B cell (primary cell): ENCODE measurements around the gene MIPOL1. TPM values are rescaled to one million over a fixed set of nuclear protein-coding genes. Genes with fewer than 3 reads are reported as not detected.

ENCODE experiments used
- ATAC-seq: fragments of 200-7000 bp; cut with Tn5 transposase; one replicate; pipeline ENCODE4 v1.10.0; 2021; ENCODE audit warnings: low read depth, mild to moderate bottlenecking, moderate number of reproducible peaks, moderate library complexity
- CTCF ChIA-PET: fragments of 350-600 bp; sonication (Branson Sonifier 250); formaldehyde crosslinking; loops from one replicate; lab custom pipeline; 2021; ENCODE audit warnings: antibody characterized with exemption, inconsistent platforms; lab: Charles Lee
- POLR2A ChIA-PET: fragments of 350-600 bp; sonication (Branson Sonifier 250); formaldehyde crosslinking; loops from one replicate; lab custom pipeline; 2021; ENCODE audit warnings: antibody characterized with exemption; lab: Charles Lee
- DNase-seq: peaks from one replicate; pipeline ENCODE4 v3.0.0; 2013
- H2AFZ ChIP-seq: 2 replicates; pipeline ENCODE4 v1.6.1; 2012; ENCODE audit warnings: mild to moderate bottlenecking, low read depth, low read length; ENCODE audit not compliant: insufficient read depth, poor library complexity, severe bottlenecking
- H3K27ac ChIP-seq, 2 donors: 1 replicate in 1 of 2; 2 replicates in 1 of 2; pipeline ENCODE4 v1.5.1; 2012 to 2013; ENCODE audit warnings: low read length in 2 of 2, mild to moderate bottlenecking in 2 of 2, moderate library complexity in 1 of 2
- H3K27me3 ChIP-seq, 4 experiments: fragments of 200-600 bp in 1 of 4; sonication (generic) in 1 of 4; replicated peaks in 1 of 4; 1 replicate in 2 of 4; 2 replicates in 2 of 4; pipeline versions ENCODE4 v1.6.1 to v1.7.0; 2013 to 2016; ENCODE audit warnings: low read length in 3 of 4, mild to moderate bottlenecking in 2 of 4, mixed read lengths in 1 of 4, moderate library complexity in 1 of 4; ENCODE audit not compliant: insufficient read depth in 4 of 4, control insufficient read depth in 3 of 4; ENCODE audit errors: control extremely low read depth in 1 of 4
- H3K36me3 ChIP-seq, 2 experiments: replicated peaks in 1 of 2; 1 replicate in 1 of 2; 2 replicates in 1 of 2; pipeline versions ENCODE4 v1.6.1 to v1.7.1; 2013; ENCODE audit warnings: low read length in 1 of 2; ENCODE audit not compliant: insufficient read depth in 2 of 2, control insufficient read depth in 1 of 2; ENCODE audit errors: control extremely low read depth in 1 of 2, extremely low read depth in 1 of 2
- H3K4me1 ChIP-seq, 2 donors: fragments of 200-600 bp in 1 of 2; sonication (generic) in 1 of 2; 1 replicate in 1 of 2; 2 replicates in 1 of 2; pipeline versions ENCODE4 v1.5.1 to v1.6.1; 2013 to 2017; ENCODE audit warnings: low read length in 2 of 2; ENCODE audit not compliant: control insufficient read depth in 2 of 2, insufficient read depth in 2 of 2
- H3K4me2 ChIP-seq: replicated peaks from 2 replicates; pipeline ENCODE3; 2012; ENCODE audit warnings: mild to moderate bottlenecking, low read depth, low read length; ENCODE audit not compliant: poor library complexity, severe bottlenecking
- H3K4me3 ChIP-seq, 5 experiments: fragments of 200-600 bp in 1 of 5; sonication (generic) in 1 of 5; 1 replicate in 3 of 5; 2 replicates in 2 of 5; pipeline versions ENCODE4 v1.5.1 to v1.7.0; 2011 to 2016; ENCODE audit warnings: low read length in 4 of 5, mild to moderate bottlenecking in 4 of 5, low read depth in 2 of 5, control low read depth in 1 of 5, moderate library complexity in 1 of 5; ENCODE audit not compliant: insufficient read depth in 1 of 5; ENCODE audit errors: control extremely low read depth in 1 of 5, extremely low read depth in 1 of 5
- H3K79me2 ChIP-seq: fragments of 200-600 bp; sonication (generic); one replicate; pipeline ENCODE4 v1.6.0; 2016; ENCODE audit warnings: low read length; ENCODE audit not compliant: control insufficient read depth, insufficient read depth
- H3K9ac ChIP-seq: fragments of 200-600 bp; sonication (generic); 2 replicates; pipeline ENCODE4 v1.6.1; 2017; ENCODE audit warnings: mild to moderate bottlenecking, low read length, moderate library complexity
- H3K9me3 ChIP-seq, 3 donors: one replicate each; pipeline versions ENCODE4 v1.6.1 to v1.7.1; 2013; ENCODE audit warnings: low read length in 2 of 3; ENCODE audit not compliant: control insufficient read depth in 2 of 3, insufficient read depth in 1 of 3; ENCODE audit errors: control extremely low read depth in 1 of 3
- H4K20me1 ChIP-seq: 2 replicates; pipeline ENCODE4 v1.6.0; 2012; ENCODE audit warnings: mild to moderate bottlenecking, low read length; ENCODE audit not compliant: insufficient read depth, control insufficient read depth, poor library complexity, severe bottlenecking
- H3K27ac Mint-ChIP-seq: one replicate; pipeline ENCODE4 v1.8.0; 2021; ENCODE audit warnings: mixed read lengths
- H3K27me3 Mint-ChIP-seq: one replicate; pipeline ENCODE4 v1.8.0; 2021; ENCODE audit warnings: mixed read lengths
- H3K4me1 Mint-ChIP-seq: one replicate; pipeline ENCODE4 v1.8.0; 2021; ENCODE audit warnings: mixed read lengths
- H3K4me3 Mint-ChIP-seq: one replicate; pipeline ENCODE4 v1.8.0; 2021; ENCODE audit warnings: mixed read lengths
- H3K9me3 Mint-ChIP-seq: one replicate; pipeline ENCODE4 v1.8.0; 2022; ENCODE audit warnings: mixed read lengths; ENCODE audit not compliant: insufficient read depth
- EZH2 ChIP-seq: IDR thresholded peaks from 2 replicates; pipeline ENCODE4 v1.6.1; 2012; ENCODE audit warnings: borderline replicate concordance, low read depth, mild to moderate bottlenecking, moderate library complexity, low read length; ENCODE audit not compliant: insufficient read depth, poor library complexity, severe bottlenecking
- whole genome bisulfite sequencing: methylation state at CpG from one replicate; pipeline ENCODE4 v1.1.5; 2013; ENCODE audit warnings: missing lambda C conversion rate; ENCODE audit not compliant: insufficient coverage; 5-methylcytosine and 5-hydroxymethylcytosine counted together
- intact Hi-C: fragments of 100-400 bp; cut with micrococcal nuclease; formaldehyde crosslinking; loops from one replicate; pipeline ENCODE4 v1.10.0; 2022
- polyA plus RNA-seq: library from polyadenylated mRNA; depleted of rRNA; stranded (reverse); fragments of >200 nt; gene quantifications from 2 replicates; pipeline ENCODE4 v1.2.3, GENCODE V29; 2012
- total RNA-seq, 2 donors: library from RNA; stranded (reverse); fragments of 120-200 nt in 1 of 2; gene quantifications; 1 replicate in 1 of 2; 2 replicates in 1 of 2; pipeline versions ENCODE4 v1.2.3 to v1.2.4, GENCODE V29; 2013 to 2022
- TF ChIP-seq, protein P1 (sequence below): fragments of 200-600 bp; IDR thresholded peaks from one replicate; pipeline ENCODE4 v1.8.0; 2022; ENCODE audit warnings: antibody characterized with exemption, mild to moderate bottlenecking

MIPOL1 gene
- total and polyA plus RNA-seq, 2 donors (not counting 1 experiment from before 2014, with no cell fraction given): 0.17 TPM; not detected in 1

- CTCF ChIA-PET: no interaction called here
- no peak overlapping the region for H3K4me3 ChIP-seq
- no peak overlapping the region for H3K27ac ChIP-seq
- H3K36me3 ChIP-seq: no peaks in the 10 kb centered on the region
- Mint-ChIP-seq H3K9me3 (no peaks in the 10 kb centered on the region), H3K4me3 (no peak overlapping the region), H3K27ac (no peak overlapping the region), H3K27me3 (peaks cover 37% of the 10 kb centered on the region), H3K4me1 (no peaks in the 10 kb centered on the region)
- H3K79me2 ChIP-seq: no peaks in the 10 kb centered on the region
- no peaks in the 10 kb centered on the region for H3K4me1 ChIP-seq
- TF ChIP-seq EZH2: no peak
- TF ChIP-seq, protein P1, sequence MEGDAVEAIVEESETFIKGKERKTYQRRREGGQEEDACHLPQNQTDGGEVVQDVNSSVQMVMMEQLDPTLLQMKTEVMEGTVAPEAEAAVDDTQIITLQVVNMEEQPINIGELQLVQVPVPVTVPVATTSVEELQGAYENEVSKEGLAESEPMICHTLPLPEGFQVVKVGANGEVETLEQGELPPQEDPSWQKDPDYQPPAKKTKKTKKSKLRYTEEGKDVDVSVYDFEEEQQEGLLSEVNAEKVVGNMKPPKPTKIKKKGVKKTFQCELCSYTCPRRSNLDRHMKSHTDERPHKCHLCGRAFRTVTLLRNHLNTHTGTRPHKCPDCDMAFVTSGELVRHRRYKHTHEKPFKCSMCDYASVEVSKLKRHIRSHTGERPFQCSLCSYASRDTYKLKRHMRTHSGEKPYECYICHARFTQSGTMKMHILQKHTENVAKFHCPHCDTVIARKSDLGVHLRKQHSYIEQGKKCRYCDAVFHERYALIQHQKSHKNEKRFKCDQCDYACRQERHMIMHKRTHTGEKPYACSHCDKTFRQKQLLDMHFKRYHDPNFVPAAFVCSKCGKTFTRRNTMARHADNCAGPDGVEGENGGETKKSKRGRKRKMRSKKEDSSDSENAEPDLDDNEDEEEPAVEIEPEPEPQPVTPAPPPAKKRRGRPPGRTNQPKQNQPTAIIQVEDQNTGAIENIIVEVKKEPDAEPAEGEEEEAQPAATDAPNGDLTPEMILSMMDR: no peak
- H3K27me3 ChIP-seq: peaks cover 0 to 27% (median 18%) of the 10 kb centered on the region in 4 experiments
- POLR2A ChIA-PET: no interaction called here
- H4K20me1 ChIP-seq: no peaks in the 10 kb centered on the region
- H3K9ac ChIP-seq: no peak overlapping the region
- H2AFZ ChIP-seq: no peak overlapping the region
- DNase-seq: no peak
- H3K4me2 ChIP-seq: no peak overlapping the region
- intact Hi-C loops: no loop called here
- H3K9me3 ChIP-seq: peaks cover 0 to 29% (median 0%) of the 10 kb centered on the region in 3 donors
- WGBS: 6% methylated on average over 61 of the region's 67 CpGs
- no peak for ATAC-seq
Observed at GRCh38 chr14:37583358-37584210, 385.8 kb downstream of the MIPOL1 start.
